Spleen (tissue), 7 donors: ENCODE results near the gene CNPPD1.

ENCODE experiments used
- POLR2A ChIP-seq, 3 donors: fragments of 450-650 bp; IDR thresholded peaks; one replicate each; pipeline ENCODE4 v1.5.1; 2017; ENCODE audit warnings: antibody characterized with exemption in 3 of 3, mild to moderate bottlenecking in 1 of 3
- TF ChIP-seq, protein P1 (sequence below), 11 experiments: fragments of 200-600 bp in 7 of 11; fragments of 450-650 bp in 4 of 11; sonication (generic) in 4 of 11; IDR thresholded peaks in 8 of 11; conservative IDR thresholded peaks in 3 of 11; 1 replicate in 7 of 11; 2 replicates in 4 of 11; pipeline versions ENCODE4 v1.4.0 to v1.8.0; 2016 to 2021; ENCODE audit warnings: antibody characterized with exemption in 11 of 11, inconsistent platforms in 4 of 11, mild to moderate bottlenecking in 1 of 11
- donor health status: DM: no; HTN: no; CAD: no; lungs with moderate emphysema.
- donor health status: DM: no; HTN: no; CAD: no.
- donor health status: DM: no; HTN: no; CAD: no.

DNA sequence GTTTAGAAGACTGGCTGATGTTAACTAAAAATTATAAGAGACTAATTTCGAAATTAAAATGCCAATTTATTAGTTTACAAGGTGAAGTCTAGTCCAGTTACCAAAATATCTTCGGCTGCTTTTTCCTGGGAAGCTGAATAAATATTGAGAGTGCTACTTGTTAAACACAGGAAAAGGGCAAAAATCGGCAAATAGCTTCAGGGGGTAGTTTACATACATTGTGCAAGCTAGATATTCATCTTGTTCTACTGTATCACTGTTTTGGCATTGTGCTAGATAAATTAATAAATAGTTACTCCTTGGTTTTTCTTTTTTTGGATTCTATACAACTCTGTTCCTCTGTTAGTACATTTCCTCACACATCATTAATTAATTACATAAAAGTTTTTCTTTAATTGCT lies 45.4 kb downstream of the CNPPD1 start:
- TF ChIP-seq, protein P1, sequence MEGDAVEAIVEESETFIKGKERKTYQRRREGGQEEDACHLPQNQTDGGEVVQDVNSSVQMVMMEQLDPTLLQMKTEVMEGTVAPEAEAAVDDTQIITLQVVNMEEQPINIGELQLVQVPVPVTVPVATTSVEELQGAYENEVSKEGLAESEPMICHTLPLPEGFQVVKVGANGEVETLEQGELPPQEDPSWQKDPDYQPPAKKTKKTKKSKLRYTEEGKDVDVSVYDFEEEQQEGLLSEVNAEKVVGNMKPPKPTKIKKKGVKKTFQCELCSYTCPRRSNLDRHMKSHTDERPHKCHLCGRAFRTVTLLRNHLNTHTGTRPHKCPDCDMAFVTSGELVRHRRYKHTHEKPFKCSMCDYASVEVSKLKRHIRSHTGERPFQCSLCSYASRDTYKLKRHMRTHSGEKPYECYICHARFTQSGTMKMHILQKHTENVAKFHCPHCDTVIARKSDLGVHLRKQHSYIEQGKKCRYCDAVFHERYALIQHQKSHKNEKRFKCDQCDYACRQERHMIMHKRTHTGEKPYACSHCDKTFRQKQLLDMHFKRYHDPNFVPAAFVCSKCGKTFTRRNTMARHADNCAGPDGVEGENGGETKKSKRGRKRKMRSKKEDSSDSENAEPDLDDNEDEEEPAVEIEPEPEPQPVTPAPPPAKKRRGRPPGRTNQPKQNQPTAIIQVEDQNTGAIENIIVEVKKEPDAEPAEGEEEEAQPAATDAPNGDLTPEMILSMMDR (IDR thresholded peaks at IDR 0.05 in 8 of 11, conservative IDR thresholded peaks at IDR 0.05 in 3 of 11): no peak
- no peak for TF ChIP-seq POLR2A (IDR thresholded peaks at IDR 0.05)
